ENCODE data around the gene KLK4. TPM values are rescaled to one million over a fixed set of nuclear protein-coding genes. Genes with fewer than 3 reads are reported as not detected.

Gene KLK4
- total and polyA plus RNA-seq, 11 donors = not detected

DNA sequence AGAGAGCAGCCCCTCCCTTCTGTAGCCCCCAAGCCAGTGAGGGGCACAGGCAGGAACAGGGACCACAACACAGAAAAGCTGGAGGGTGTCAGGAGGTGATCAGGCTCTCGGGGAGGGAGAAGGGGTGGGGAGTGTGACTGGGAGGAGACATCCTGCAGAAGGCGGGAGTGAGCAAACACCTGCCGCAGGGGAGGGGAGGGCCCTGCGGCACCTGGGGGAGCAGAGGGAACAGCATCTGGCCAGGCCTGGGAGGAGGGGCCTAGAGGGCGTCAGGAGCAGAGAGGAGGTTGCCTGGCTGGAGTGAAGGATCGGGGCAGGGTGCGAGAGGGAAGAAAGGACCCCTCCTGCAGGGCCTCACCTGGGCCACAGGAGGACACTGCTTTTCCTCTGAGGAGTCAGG is 52.3 kb downstream of the KLK4 start:
- Histone ChIP-seq H3K9me3 (no peaks in the 10 kb centered on the region), H3K27me3 (peaks cover 0 to 52% (median 21%) of the 10 kb centered on the region in 9 donors), H3K4me3 (no peak overlapping the region), H3K4me1 (no peaks in the 10 kb centered on the region), H3K36me3 (no peaks in the 10 kb centered on the region), H3K27ac (no peak overlapping the region)
- no peak for ATAC-seq
- no peak for DNase-seq
- intact Hi-C loops (cut with DNase I) = no loop called here
- 7 to 19% (median 14%) methylated on average over 7 of the region's 7 CpGs for WGBS, 4 donors
- TF ChIP-seq POLR2A (IDR thresholded peaks at IDR 0.05) (no peak), CTCF (IDR thresholded peaks at IDR 0.05) (no peak)

GRCh38 chr19:50857366-50857765 is 53.8 kb downstream of the KLK4 start:
- no peak for DNase-seq
- 49 to 62% (median 55%) methylated on average over 6 of the region's 6 CpGs for WGBS, 4 donors
- TF ChIP-seq POLR2A (IDR thresholded peaks at IDR 0.05) (no peak), CTCF (IDR thresholded peaks at IDR 0.05) (no peak)
- intact Hi-C loops (cut with DNase I) = no loop called here
- Histone ChIP-seq H3K27ac (no peak overlapping the region), H3K36me3 (no peaks in the 10 kb centered on the region), H3K9me3 (no peaks in the 10 kb centered on the region), H3K27me3 (peaks cover 0 to 59% (median 23%) of the 10 kb centered on the region in 9 donors), H3K4me1 (no peaks in the 10 kb centered on the region), H3K4me3 (no peak overlapping the region)
- ATAC-seq = no peak

Other genes with a start within 250 kb of the KLK4 start
- 1 to 10 TPM in 1 of 9 donors, under 1 TPM in 7, not detected in 1; 0.28 to 2.1 (median 0.49) TPM for gene SHANK1, start 191.6 kb downstream of the KLK4 start, total RNA-seq
- gene SHANK1, start 191.6 kb downstream of the KLK4 start, polyA plus RNA-seq = under 1 TPM; 0.03 to 0.23 TPM
- gene CLEC11A, start 188.0 kb downstream of the KLK4 start, total RNA-seq = 10 to 100 TPM in 1 of 9 donors, 1 to 10 TPM in 8; 2.4 to 16.6 (median 4.2) TPM
- 1 to 10 TPM; 2.4 to 7.2 TPM for gene CLEC11A, start 188.0 kb downstream of the KLK4 start, polyA plus RNA-seq
- not detected for gene GPR32, start 140.9 kb downstream of the KLK4 start, total RNA-seq
- not detected for gene GPR32, start 140.9 kb downstream of the KLK4 start, polyA plus RNA-seq
- not detected for gene ACP4, start 121.0 kb downstream of the KLK4 start, total RNA-seq
- gene ACP4, start 121.0 kb downstream of the KLK4 start, polyA plus RNA-seq = not detected
- 1 to 10 TPM in 1 of 9 donors, under 1 TPM in 3, not detected in 5; 0.53 to 1.4 (median 0.74) TPM for gene KLK1, start 87.6 kb downstream of the KLK4 start, total RNA-seq
- under 1 TPM; 0.50 to 0.51 TPM for gene KLK1, start 87.6 kb downstream of the KLK4 start, polyA plus RNA-seq
- not detected for gene KLK15, start 77.8 kb downstream of the KLK4 start, total RNA-seq
- gene KLK15, start 77.8 kb downstream of the KLK4 start, polyA plus RNA-seq = not detected
- not detected for gene KLK3, start 56.5 kb downstream of the KLK4 start, total RNA-seq
- not detected for gene KLK3, start 56.5 kb downstream of the KLK4 start, polyA plus RNA-seq
- gene KLK2, start 38.0 kb downstream of the KLK4 start, total RNA-seq = not detected
- gene KLK2, start 38.0 kb downstream of the KLK4 start, polyA plus RNA-seq = not detected
- 1 to 10 TPM in 1 of 9 donors, not detected in 8; 5.4 TPM for gene KLK5, start 41.6 kb upstream of the KLK4 start, total RNA-seq
- not detected for gene KLK5, start 41.6 kb upstream of the KLK4 start, polyA plus RNA-seq
- not detected for gene KLK6, start 58.2 kb upstream of the KLK4 start, total RNA-seq
- gene KLK6, start 58.2 kb upstream of the KLK4 start, polyA plus RNA-seq = not detected
- gene KLK7, start 72.5 kb upstream of the KLK4 start, total RNA-seq = 1 to 10 TPM in 1 of 9 donors, not detected in 8; 4.1 TPM
- not detected for gene KLK7, start 72.5 kb upstream of the KLK4 start, polyA plus RNA-seq
- gene KLK8, start 90.2 kb upstream of the KLK4 start, total RNA-seq = 1 to 10 TPM in 1 of 9 donors, not detected in 8; 1.9 TPM
- not detected for gene KLK8, start 90.2 kb upstream of the KLK4 start, polyA plus RNA-seq
- 1 to 10 TPM in 1 of 9 donors, under 1 TPM in 4, not detected in 4; 0.12 to 4.0 (median 0.37) TPM for gene KLK10, start 108.3 kb upstream of the KLK4 start, total RNA-seq
- gene KLK10, start 108.3 kb upstream of the KLK4 start, polyA plus RNA-seq = under 1 TPM in 1 of 2 donors, not detected in 1; 0.33 TPM
- 10 to 100 TPM in 1 of 9 donors, under 1 TPM in 1, not detected in 7; 0.32 to 19.1 TPM for gene KLK11, start 115.2 kb upstream of the KLK4 start, total RNA-seq
- under 1 TPM; 0.35 to 0.42 TPM for gene KLK11, start 115.2 kb upstream of the KLK4 start, polyA plus RNA-seq
- not detected for gene KLK12, start 123.6 kb upstream of the KLK4 start, total RNA-seq
- not detected for gene KLK12, start 123.6 kb upstream of the KLK4 start, polyA plus RNA-seq
- gene KLK13, start 153.7 kb upstream of the KLK4 start, total RNA-seq = 1 to 10 TPM in 1 of 9 donors, not detected in 8; 2.2 TPM
- under 1 TPM in 1 of 2 donors, not detected in 1; 0.90 TPM for gene KLK13, start 153.7 kb upstream of the KLK4 start, polyA plus RNA-seq
- gene KLK14, start 171.5 kb upstream of the KLK4 start, total RNA-seq = under 1 TPM in 6 of 9 donors, not detected in 3; 0.23 to 0.64 (median 0.34) TPM
- gene KLK14, start 171.5 kb upstream of the KLK4 start, polyA plus RNA-seq = under 1 TPM in 1 of 2 donors, not detected in 1; 0.17 TPM
- gene CTU1, start 197.0 kb upstream of the KLK4 start, total RNA-seq = 10 to 100 TPM in 1 of 9 donors, 1 to 10 TPM in 8; 2.5 to 11.2 (median 4.2) TPM
- 1 to 10 TPM; 1.4 to 2.4 TPM for gene CTU1, start 197.0 kb upstream of the KLK4 start, polyA plus RNA-seq
- gene SIGLEC9, start 213.5 kb upstream of the KLK4 start, total RNA-seq = 10 to 100 TPM in 1 of 9 donors, 1 to 10 TPM in 6, under 1 TPM in 2; 0.35 to 18.5 (median 1.7) TPM
- 1 to 10 TPM in 1 of 2 donors, under 1 TPM in 1; 0.27 to 2.0 TPM for gene SIGLEC9, start 213.5 kb upstream of the KLK4 start, polyA plus RNA-seq
- gene SIGLEC7, start 230.9 kb upstream of the KLK4 start, total RNA-seq = 1 to 10 TPM in 3 of 9 donors, under 1 TPM in 4, not detected in 2; 0.51 to 6.1 (median 0.63) TPM
- gene SIGLEC7, start 230.9 kb upstream of the KLK4 start, polyA plus RNA-seq = 1 to 10 TPM; 1.0 to 1.2 TPM

Measured in heart left ventricle (tissue), 16 donors.